Right renal cortex interstitium (tissue), 3 donors: ENCODE measurements around the gene UQCR10. TPM values are rescaled to one million over a fixed set of nuclear protein-coding genes. Genes with fewer than 3 reads are reported as not detected.

Source experiments
- DNase-seq, 3 donors: peaks; one replicate each; pipeline ENCODE4 v3.0.0-alpha.2; 2013; ENCODE audit warnings: low read depth in 3 of 3, low spot score in 2 of 3
- polyA plus RNA-seq, 3 donors: library from polyadenylated mRNA; unstranded; fragments of 120-200 nt; gene quantifications; one replicate each; pipeline ENCODE4 v1.2.1, GENCODE V29; 2013; ENCODE audit not compliant: insufficient read length in 3 of 3

UQCR10 gene
- polyA plus RNA-seq, 3 donors, result 137 to 166 (median 149) TPM

GRCh38 chr22:29793396-29793795 is 26.2 kb downstream of the UQCR10 start:
- no peak for DNase-seq

GRCh38 chr22:29795663-29796062 is 28.5 kb downstream of the UQCR10 start:
- DNase-seq, result no peak

DNA sequence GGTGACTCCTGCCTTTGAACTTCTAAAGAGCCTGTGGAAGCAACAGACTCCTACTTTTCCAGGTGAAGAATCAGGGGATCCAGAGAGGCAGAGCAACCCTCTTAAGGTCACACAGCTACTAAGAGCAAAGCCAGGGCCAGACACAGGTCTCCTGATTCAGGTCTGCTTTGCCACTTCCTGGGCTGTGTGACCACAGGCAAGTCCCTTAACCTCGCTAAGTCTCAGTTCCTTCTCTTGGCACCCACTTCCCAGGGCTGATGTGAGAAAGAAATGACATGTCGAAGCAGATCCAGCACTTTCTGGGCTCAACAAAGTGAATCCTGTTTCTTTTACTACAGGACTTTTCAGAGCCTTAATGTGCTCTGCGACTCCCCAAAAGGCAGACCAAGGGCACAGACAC is 30.2 kb downstream of the UQCR10 start:
- DNase-seq, result no peak

DNA sequence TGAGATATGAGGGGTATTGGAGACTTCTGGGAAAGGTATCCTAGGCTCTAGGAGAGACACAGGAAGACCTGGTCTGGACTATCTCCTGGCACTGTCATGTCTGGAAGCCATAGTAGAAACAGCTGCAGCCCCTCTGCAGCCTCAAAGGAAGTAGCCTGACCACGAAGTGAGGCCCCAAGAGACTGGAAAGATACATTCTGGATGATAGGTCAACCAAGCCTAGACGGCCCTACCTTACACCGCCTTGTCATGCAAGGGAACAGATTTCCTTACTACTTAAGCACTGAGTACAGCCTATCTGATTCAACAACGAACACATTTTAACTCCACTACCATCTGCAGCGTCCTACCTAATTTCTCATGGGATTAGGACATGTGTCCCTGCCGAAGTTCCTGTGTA is 31.1 kb downstream of the UQCR10 start:
- DNase-seq, result no peak

GRCh38 chr22:29798801-29799200 is 31.6 kb downstream of the UQCR10 start:
- DNase-seq, result no peak

DNA sequence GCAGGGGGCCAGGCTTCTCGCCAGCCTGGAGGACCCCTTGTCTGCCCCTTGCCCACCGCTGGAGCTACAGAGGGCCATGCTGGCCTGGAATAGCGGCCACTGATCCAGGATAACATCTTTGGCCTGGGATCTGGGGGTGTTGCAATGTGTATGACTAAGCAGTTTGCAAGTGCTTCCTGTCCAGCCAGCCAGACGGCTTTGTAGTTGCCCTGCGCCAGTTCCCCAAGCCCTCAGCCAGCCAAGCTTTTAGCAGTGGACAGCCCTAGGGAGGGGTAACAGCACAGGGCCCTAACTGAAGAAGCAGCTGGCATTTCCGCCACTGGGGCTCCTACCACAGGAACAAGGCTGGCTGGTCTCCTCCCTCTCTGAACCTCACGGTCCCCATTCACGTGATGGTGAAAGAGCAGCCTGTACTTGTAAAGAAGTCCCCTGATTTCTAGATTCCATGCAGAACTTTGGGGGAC is 32.1 kb downstream of the UQCR10 start:
- no peak for DNase-seq

GRCh38 chr22:29801153-29801552 is 34.0 kb downstream of the UQCR10 start:
- DNase-seq, result no peak

DNA sequence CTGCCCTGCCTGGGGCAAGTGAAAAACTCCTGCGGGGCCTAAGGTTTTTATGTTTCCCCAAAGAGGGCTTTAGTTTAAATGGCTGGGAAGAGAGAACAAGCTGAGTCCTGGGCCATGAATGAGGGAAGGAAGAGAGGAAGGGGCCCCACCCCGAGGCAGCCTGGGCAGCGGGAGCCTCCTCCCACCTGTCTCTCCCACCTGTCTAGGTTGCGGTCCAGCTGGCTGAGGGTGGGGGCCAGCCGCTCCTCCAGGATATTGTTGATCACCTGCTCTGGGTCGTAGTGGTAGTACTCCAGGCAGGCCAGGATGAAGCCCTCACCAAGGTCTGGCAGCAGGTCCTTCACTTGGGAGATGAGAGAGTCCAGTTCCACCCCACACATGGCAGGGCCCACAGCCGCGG is 34.6 kb downstream of the UQCR10 start:
- DNase-seq, result no peak

DNA sequence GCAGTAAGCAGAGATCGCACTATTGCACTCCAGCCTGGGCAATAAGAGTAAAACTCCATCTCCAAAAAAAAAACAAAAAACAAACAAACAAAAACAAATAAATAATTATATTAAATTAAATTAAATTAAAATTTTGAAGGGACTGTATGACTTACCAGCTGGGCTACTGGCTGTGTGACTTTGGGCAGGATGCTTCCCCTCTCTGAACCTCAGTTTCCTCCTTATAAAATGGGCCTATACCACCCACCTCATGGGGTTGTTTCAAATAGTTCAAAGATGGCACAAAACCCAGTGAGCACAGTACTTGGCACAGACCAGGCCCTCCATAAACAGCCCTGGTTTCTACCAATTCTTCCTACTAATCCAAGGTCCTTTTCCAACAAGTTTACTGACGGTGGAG is 36.0 kb downstream of the UQCR10 start:
- no peak for DNase-seq

GRCh38 chr22:29804985-29805384 is 37.8 kb downstream of the UQCR10 start:
- no peak for DNase-seq

DNA sequence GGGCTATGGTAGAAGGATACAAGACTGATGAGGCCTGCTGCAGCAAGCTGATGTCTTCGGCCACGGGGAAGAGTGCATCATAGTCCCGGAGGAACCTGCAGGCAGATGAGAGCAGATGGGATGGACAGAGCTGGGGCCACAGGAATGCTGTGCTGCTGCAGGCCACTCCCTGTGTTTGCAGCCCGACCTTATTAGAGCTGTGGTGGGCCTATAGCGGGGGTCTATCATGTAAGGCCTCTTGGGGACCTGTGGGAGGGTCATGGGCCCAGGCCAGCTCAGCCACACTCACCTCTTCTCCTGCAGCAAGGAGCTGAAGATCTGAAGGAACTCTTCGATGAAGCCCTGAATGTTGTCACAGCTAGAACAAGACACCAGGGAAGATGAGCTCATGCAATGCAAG is 39.0 kb downstream of the UQCR10 start:
- no peak for DNase-seq

GRCh38 chr22:29810216-29810615 is 43.0 kb downstream of the UQCR10 start:
- no peak for DNase-seq

- no peak for DNase-seq
Measured at GRCh38 chr22:29811377-29811776, 44.2 kb downstream of the UQCR10 start.

DNA sequence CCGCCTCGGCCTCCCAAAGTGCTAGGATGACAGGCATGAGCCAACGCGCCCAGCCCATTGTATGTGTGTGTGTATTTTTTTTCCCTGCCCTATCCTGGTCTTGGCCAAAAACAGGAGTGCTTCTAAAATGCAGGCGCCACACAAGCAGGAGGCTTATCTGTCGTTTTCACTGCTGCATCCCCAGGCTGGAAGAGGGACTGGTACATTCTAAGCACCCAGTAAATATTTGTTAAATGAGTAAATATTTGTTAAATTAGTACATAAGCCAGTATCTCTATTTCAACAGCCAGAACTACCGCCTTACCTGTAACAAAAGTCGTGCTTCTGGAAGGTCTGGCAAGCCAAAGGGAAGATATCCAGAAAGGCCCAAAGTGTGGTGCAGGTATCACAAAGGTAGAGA is 46.0 kb downstream of the UQCR10 start:
- no peak for DNase-seq

DNA sequence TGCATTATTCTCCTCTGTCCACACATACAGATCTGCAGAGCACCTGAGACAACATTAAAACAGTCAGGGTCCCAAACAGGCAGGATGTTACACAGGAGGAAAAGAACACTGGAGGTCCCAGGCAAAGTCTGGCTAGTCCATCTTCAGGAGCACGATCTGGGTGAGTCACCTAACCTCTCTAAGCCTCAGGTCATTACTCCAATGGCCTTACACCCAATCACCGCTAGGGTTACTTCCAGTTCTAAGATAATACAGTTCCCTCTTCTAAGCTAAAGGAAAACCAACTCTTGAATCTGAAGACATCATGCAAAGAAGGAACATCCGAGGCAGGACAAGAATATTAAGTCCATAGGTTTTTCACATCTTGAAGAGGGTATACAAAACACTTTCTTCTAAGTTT is 46.4 kb downstream of the UQCR10 start:
- DNase-seq, result no peak

- no peak for DNase-seq
Measured at GRCh38 chr22:29814003-29814402, 46.8 kb downstream of the UQCR10 start.

DNA sequence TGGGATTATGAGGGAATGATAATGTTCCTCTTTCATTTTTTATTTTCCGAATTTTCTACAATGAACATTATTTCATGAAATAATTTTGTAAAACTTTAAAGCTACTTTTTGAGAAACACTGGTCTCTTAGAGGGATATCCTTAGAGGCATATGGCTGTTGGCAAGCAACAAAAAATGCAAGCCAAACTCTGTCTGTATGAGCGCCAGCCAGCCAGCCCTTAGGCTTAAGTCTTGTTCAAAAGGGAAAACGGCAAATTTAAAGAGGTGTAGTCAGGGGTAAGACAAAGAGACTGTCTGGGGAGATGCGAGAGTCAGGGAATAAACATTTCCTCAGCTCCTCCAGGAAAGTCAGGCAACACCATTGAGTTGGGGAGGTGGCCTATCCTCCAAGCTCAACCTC is 48.4 kb downstream of the UQCR10 start:
- no peak for DNase-seq

DNA sequence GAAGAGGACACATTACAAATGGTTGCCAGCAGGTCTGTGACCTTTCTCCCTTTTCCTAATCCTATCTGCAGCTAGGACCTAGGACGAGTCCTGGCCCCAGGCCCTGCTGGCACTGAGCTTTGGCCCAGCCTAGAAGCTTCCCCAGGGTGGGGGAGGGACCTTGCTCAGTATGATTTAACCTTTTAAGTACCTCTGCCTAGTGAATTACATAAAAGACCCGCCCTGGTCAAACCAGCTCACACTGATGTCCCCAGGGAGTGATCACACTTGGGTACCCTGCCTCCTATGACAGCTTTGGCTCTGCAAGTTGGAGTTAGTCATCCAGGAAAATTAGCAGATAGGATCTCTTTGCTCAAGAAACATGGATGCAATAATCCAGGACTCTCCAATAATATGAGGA is 49.0 kb downstream of the UQCR10 start:
- DNase-seq, result no peak

- no peak for DNase-seq
Measured at GRCh38 chr22:29816539-29816938, 49.4 kb downstream of the UQCR10 start.

DNA sequence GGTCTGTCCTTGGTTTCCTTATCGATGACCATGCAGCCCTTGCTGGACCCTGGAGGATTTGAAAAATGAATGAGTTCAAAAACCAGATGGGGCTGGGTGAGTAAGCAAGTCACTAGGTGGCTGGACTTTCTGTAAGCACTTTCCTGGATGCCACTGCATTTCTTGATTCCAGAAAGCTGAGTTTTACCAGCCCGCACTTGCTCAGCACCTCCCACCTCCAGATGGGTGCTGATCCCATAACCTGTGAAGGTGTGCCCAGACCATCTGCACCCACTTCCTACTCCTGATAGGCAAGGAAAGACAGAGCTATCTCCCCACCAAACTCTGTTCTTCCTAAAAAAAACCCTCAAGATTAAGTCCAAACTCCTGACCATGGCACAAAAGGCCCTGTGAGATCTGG is 49.8 kb downstream of the UQCR10 start:
- DNase-seq, result no peak

GRCh38 chr22:29817724-29818123 is 50.6 kb downstream of the UQCR10 start:
- DNase-seq, result no peak

- no peak for DNase-seq
Measured at GRCh38 chr22:29819501-29819900, 52.3 kb downstream of the UQCR10 start.
